BLaER1 (cell line): ENCODE data around the gene SMIM24.

ENCODE experiments used
- H3K27ac ChIP-seq: shearing (Covaris generic); formaldehyde crosslinking; 2 replicates; pipeline ENCODE4 v1.8.1; 2022
- H3K27me3 ChIP-seq: shearing (Covaris generic); formaldehyde crosslinking; 2 replicates; pipeline ENCODE4 v1.8.1; 2022
- H3K36me3 ChIP-seq: shearing (Covaris generic); formaldehyde crosslinking; 2 replicates; pipeline ENCODE4 v1.8.1; 2022
- H3K4me1 ChIP-seq: shearing (Covaris generic); formaldehyde crosslinking; 2 replicates; pipeline ENCODE4 v1.8.1; 2022
- H3K4me2 ChIP-seq: shearing (Covaris generic); formaldehyde crosslinking; 2 replicates; pipeline ENCODE4 v1.8.1; 2022
- H3K4me3 ChIP-seq: shearing (Covaris generic); formaldehyde crosslinking; 2 replicates; pipeline ENCODE4 v1.8.1; 2022
- H3K9ac ChIP-seq: shearing (Covaris generic); formaldehyde crosslinking; 2 replicates; pipeline ENCODE4 v1.8.1; 2022
- H3K9me3 ChIP-seq: shearing (Covaris generic); formaldehyde crosslinking; 2 replicates; pipeline ENCODE4 v1.8.1; 2022
- H4K20me1 ChIP-seq: shearing (Covaris generic); formaldehyde crosslinking; 2 replicates; pipeline ENCODE4 v1.8.1; 2022
- Cebpa-rat ChIP-seq: shearing (Covaris generic); IDR thresholded peaks from 2 replicates; pipeline ENCODE4 v1.8.1; 2022

SMIM24 gene

GRCh38 chr19:3523361-3524077 lies 43.2 kb upstream of the SMIM24 start:
- H3K9ac ChIP-seq = no peak overlapping the region
- no peak for TF ChIP-seq Cebpa-rat
- H4K20me1 ChIP-seq = peaks cover 95% of the 10 kb centered on the region
- no peak overlapping the region for H3K4me2 ChIP-seq
- no peak overlapping the region for H3K27ac ChIP-seq
- H3K9me3 ChIP-seq = no peaks in the 10 kb centered on the region
- H3K36me3 ChIP-seq = peaks cover 76% of the 10 kb centered on the region
- peaks cover 63% of the 10 kb centered on the region for H3K4me1 ChIP-seq
- H3K27me3 ChIP-seq = no peaks in the 10 kb centered on the region
- no peak overlapping the region for H3K4me3 ChIP-seq

GRCh38 chr19:3522421-3523360 lies 42.4 kb upstream of the SMIM24 start:
- H3K9me3 ChIP-seq = no peaks in the 10 kb centered on the region
- no peak overlapping the region for H3K27ac ChIP-seq
- peaks cover 69% of the 10 kb centered on the region for H3K36me3 ChIP-seq
- peaks cover 99% of the 10 kb centered on the region for H4K20me1 ChIP-seq
- peaks cover 72% of the 10 kb centered on the region for H3K4me1 ChIP-seq
- no peaks in the 10 kb centered on the region for H3K27me3 ChIP-seq
- no peak overlapping the region for H3K9ac ChIP-seq
- no peak overlapping the region for H3K4me3 ChIP-seq
- no peak for TF ChIP-seq Cebpa-rat
- no peak overlapping the region for H3K4me2 ChIP-seq

GRCh38 chr19:3521104-3521445 lies 40.8 kb upstream of the SMIM24 start:
- Histone ChIP-seq H3K9ac (no peak overlapping the region), H4K20me1 (peaks cover 100% of the 10 kb centered on the region)

GRCh38 chr19:3520166-3521103 lies 40.1 kb upstream of the SMIM24 start:
- H3K36me3 ChIP-seq = peaks cover 48% of the 10 kb centered on the region
- peaks cover 85% of the 10 kb centered on the region for H3K4me1 ChIP-seq
- TF ChIP-seq Cebpa-rat = no peak
- peak overlapping the region; percentile 26; the same call in 1 of the 2 replicates for H3K4me3 ChIP-seq
- H3K27me3 ChIP-seq = no peaks in the 10 kb centered on the region
- H3K9ac ChIP-seq = no peak overlapping the region
- no peaks in the 10 kb centered on the region for H3K9me3 ChIP-seq
- H4K20me1 ChIP-seq = peaks cover 100% of the 10 kb centered on the region
- peak overlapping the region; percentile 98 for H3K4me2 ChIP-seq
- 0 out of 2 replicates have a peak overlapping the region, but pooled peaks have one; percentile 16 for H3K27ac ChIP-seq

More at GRCh38 chr19:3521104-3521445, 40.8 kb upstream of the SMIM24 start:
- Histone ChIP-seq H3K4me1 (peaks cover 85% of the 10 kb centered on the region), H3K27ac (no peak overlapping the region), H3K27me3 (no peaks in the 10 kb centered on the region), H3K36me3 (peaks cover 53% of the 10 kb centered on the region), H3K4me2 (peak overlapping the region; percentile 98), H3K4me3 (no peak overlapping the region), H3K9me3 (no peaks in the 10 kb centered on the region)
- TF ChIP-seq Cebpa-rat = no peak

- Histone ChIP-seq H3K4me3 (peak overlapping the region; percentile 31; the same call in 1 of the 2 replicates), H3K9me3 (no peaks in the 10 kb centered on the region), H3K9ac (peak overlapping the region; percentile 34; the same call in 1 of the 2 replicates), H3K27me3 (no peaks in the 10 kb centered on the region), H3K27ac (peak overlapping the region; percentile 68), H4K20me1 (peaks cover 100% of the 10 kb centered on the region), H3K36me3 (peaks cover 43% of the 10 kb centered on the region), H3K4me2 (peak overlapping the region; percentile 98), H3K4me1 (peaks cover 87% of the 10 kb centered on the region)
- no peak for TF ChIP-seq Cebpa-rat
These were observed 38.8 kb upstream of the SMIM24 start for GRCh38 chr19:3519126-3519525.

GRCh38 chr19:3518659-3519058 lies 38.3 kb upstream of the SMIM24 start:
- H3K27ac ChIP-seq = peak overlapping the region; percentile 68; the same call in 1 of the 2 replicates
- peaks cover 100% of the 10 kb centered on the region for H4K20me1 ChIP-seq
- H3K9ac ChIP-seq = peak overlapping the region; percentile 34; the same call in 1 of the 2 replicates
- peak overlapping the region; percentile 98 for H3K4me2 ChIP-seq
- H3K4me3 ChIP-seq = peak overlapping the region; percentile 31; the same call in 1 of the 2 replicates
- H3K27me3 ChIP-seq = no peaks in the 10 kb centered on the region
- H3K9me3 ChIP-seq = no peaks in the 10 kb centered on the region
- peaks cover 43% of the 10 kb centered on the region for H3K36me3 ChIP-seq
- TF ChIP-seq Cebpa-rat = no peak
- peaks cover 92% of the 10 kb centered on the region for H3K4me1 ChIP-seq

GRCh38 chr19:3518255-3518654 lies 37.9 kb upstream of the SMIM24 start:
- Histone ChIP-seq H3K4me3 (no peak overlapping the region), H3K4me2 (peak overlapping the region; percentile 98), H3K4me1 (peaks cover 96% of the 10 kb centered on the region), H3K9ac (no peak overlapping the region), H3K9me3 (no peaks in the 10 kb centered on the region), H3K27ac (peak overlapping the region; percentile 68; the same call in 1 of the 2 replicates), H4K20me1 (peaks cover 100% of the 10 kb centered on the region), H3K36me3 (peaks cover 43% of the 10 kb centered on the region), H3K27me3 (no peaks in the 10 kb centered on the region)
- TF ChIP-seq Cebpa-rat = no peak

- no peak for TF ChIP-seq Cebpa-rat
- no peaks in the 10 kb centered on the region for H3K27me3 ChIP-seq
- peaks cover 100% of the 10 kb centered on the region for H3K4me1 ChIP-seq
- H4K20me1 ChIP-seq = peaks cover 100% of the 10 kb centered on the region
- H3K4me3 ChIP-seq = no peak overlapping the region
- H3K9me3 ChIP-seq = no peaks in the 10 kb centered on the region
- no peak overlapping the region for H3K9ac ChIP-seq
- peak overlapping the region; percentile 33; the same call in 1 of the 2 replicates for H3K27ac ChIP-seq
- H3K4me2 ChIP-seq = peak overlapping the region; percentile 98
- H3K36me3 ChIP-seq = peaks cover 43% of the 10 kb centered on the region
These were observed 37.3 kb upstream of the SMIM24 start for GRCh38 chr19:3517638-3518037.

GRCh38 chr19:3516675-3517207 lies 36.4 kb upstream of the SMIM24 start:
- Histone ChIP-seq H3K9ac (peak overlapping the region; percentile 67), H3K36me3 (peaks cover 43% of the 10 kb centered on the region), H3K4me1 (peaks cover 100% of the 10 kb centered on the region), H4K20me1 (peaks cover 100% of the 10 kb centered on the region), H3K9me3 (no peaks in the 10 kb centered on the region), H3K27ac (peak overlapping the region; percentile 88), H3K4me2 (peak overlapping the region; percentile 98), H3K4me3 (peak overlapping the region; percentile 50), H3K27me3 (no peaks in the 10 kb centered on the region)
- TF ChIP-seq Cebpa-rat = no peak
